ENCODE results near the gene MCFD2. TPM values are rescaled to one million over a fixed set of nuclear protein-coding genes. Genes with fewer than 3 reads are reported as not detected.

The MCFD2 gene
- polyA plus RNA-seq, 4 donors, result 83.7 to 92.2 (median 90.4) TPM

DNA sequence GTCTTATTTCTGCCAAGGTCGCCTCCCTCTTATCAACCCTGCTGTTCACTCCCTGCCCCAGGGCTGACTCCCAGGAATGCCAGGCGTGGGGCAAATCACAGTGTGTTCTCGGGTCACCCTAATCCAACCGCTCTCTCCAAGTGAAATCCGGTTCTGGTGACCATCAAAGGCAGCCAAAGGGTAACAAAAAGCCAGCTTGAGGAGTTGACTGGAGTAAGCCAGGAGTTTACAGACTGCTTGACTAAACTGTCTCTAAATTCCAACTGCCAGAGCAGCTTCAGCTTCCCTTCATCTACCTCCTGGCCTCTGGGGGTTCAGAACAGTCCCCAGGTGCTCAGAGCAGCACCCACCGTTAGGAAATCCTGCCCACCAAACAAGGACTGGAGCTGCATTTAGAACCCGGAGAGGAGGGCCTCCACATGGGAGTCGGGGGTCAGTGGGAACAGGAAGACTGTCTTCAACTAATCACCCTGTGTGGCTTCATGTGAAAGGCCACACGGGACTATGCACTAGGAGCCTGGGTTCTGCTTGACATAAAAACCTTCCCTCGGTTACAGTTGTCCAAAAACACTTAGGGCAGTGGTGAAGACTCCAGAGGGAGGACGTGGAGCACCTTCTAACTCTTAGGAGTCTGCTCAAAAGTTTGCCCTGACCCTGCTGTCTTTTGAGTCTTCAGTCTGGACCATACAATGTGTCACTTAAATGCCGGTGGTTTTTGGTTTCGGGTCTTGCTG, 24.2 kb upstream of the MCFD2 start:
- no peak for DNase-seq (ENCODE audit: low read depth in 4 of 4, low spot score in 2 of 4)

DNA sequence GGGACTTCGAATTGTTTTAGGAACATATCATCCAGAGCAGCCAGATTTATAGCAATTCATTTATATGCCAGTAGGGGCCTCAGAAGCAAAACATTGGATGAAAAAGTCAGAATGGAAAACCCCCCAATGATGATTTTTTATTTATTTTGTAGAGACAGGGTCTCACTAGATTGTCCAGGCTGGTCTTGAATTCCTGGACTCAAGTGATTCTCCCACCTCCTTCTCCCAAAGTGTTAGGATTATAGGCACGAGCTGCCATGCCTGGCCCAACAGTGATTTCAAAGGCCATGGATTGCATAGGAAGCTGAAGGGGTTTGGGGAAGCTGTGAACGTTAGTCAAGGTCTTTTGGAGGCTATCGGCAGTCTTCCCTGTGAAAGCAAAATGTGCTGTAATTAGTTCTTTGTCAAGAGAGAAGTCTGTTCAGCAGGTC, 21.9 kb upstream of the MCFD2 start:
- no peak for DNase-seq (ENCODE audit: low read depth in 4 of 4, low spot score in 2 of 4)

DNA sequence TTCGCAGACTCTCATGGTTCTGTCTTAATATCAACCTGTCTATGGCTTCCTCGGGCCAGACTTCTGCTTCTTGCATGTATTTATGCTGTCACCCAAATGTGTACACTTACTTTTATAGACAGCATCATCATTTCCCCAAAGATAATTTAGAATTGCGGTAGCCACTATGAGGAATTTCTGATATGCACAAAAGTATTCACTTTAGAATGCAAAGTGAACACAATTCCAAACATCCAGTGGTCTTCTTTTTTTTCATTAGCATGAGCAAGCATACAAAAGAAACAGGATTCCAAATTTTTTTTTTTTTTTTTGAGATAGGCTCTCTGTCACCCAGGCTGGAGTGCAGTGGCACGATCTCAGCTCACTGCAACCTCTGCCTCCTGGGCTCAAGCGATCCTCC, 21.0 kb upstream of the MCFD2 start:
- no peak for DNase-seq (ENCODE audit: low read depth in 4 of 4, low spot score in 2 of 4)

DNA sequence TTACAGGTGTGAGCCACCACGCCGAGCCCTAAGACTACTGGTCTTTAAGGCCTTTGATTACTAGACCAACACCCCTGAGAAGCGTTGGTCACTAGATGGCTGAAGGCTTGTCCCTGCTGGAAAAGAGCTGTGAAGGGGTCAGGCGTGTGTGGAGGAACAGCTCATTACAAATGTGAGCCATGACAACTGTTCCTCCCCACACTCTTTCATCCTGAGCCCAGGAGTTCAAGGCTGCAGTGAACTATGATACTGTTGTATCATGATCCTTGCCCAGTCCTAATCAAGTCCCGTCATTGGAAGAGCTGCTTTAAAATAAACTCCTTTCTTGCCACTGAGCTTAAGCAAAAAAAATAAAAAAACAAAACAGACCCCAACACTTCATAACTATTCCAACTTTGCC, 19.5 kb upstream of the MCFD2 start:
- DNase-seq (ENCODE audit: low read depth in 4 of 4, low spot score in 2 of 4), result no peak

DNA sequence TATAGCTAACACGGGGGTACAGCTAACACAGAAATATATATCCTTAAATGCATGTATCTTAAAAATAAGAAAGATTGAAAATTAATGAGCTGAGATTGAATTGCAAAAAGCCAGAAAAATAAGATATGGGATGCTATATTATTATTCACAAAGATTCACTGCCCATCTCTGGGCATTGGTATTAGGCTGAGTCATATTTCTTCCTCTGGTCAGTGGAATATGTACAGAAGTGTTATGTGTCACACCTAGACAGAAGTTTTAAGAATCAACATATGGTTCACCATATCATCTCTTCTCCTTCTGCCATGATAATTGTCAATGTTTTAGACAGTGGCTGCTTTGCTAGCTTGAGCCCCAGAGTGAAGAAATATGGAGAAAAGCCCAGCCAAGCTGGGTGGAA, 14.0 kb upstream of the MCFD2 start:
- DNase-seq (ENCODE audit: low read depth in 4 of 4, low spot score in 2 of 4), result no peak

GRCh38 chr2:46926863-46927262, 11.3 kb upstream of the MCFD2 start:
- no peak for DNase-seq (ENCODE audit: low read depth in 4 of 4, low spot score in 2 of 4)

GRCh38 chr2:46925474-46926351, 10.1 kb upstream of the MCFD2 start:
- DNase-seq (ENCODE audit: low read depth in 4 of 4, low spot score in 2 of 4), result no peak

DNA sequence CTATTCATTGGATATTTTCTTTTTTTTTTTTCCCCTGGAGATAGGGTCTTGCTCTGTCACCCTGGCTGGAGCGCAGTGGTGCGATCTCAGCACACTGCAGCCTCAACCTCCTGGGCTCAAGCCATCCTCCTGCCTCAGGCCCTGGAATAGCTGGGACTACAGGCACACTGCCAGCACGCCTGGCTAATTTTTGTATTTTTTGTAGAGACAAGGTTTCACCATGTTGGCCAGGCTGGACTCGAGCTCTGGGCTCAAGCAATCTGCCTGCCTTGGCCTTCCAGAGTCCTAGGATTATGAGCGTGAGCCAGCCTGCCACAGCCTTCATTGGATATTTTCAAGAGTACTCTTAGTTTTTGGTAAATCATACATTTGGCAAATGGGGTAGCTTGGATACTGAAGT, 9.0 kb upstream of the MCFD2 start:
- DNase-seq (ENCODE audit: low read depth in 4 of 4, low spot score in 2 of 4), result no peak

- DNase-seq (ENCODE audit: low read depth in 4 of 4, low spot score in 2 of 4), result no peak
Measured at GRCh38 chr2:46924038-46924437, 8.4 kb upstream of the MCFD2 start.

GRCh38 chr2:46923041-46923528, 7.5 kb upstream of the MCFD2 start:
- no peak for DNase-seq (ENCODE audit: low read depth in 4 of 4, low spot score in 2 of 4)

DNA sequence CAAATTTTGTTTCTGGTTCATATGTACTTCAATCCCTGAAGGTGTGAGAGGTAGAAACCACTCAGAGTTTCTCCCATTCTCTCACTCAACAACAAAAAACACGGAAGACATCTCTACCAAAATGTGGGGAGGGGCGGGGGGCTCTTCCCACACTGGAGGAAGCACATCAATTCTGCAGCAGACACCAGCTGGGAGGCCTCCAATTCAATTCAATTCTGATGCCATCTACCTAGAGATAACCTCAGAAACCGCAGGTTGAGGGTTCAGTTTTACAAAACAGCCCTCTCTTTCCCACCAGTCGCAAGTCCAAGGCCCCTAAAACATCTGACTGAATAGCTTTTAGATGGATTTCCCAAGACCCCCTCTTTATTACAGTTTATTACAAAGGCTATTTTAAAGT, 7.0 kb upstream of the MCFD2 start:
- no peak for DNase-seq (ENCODE audit: low read depth in 4 of 4, low spot score in 2 of 4)

DNA sequence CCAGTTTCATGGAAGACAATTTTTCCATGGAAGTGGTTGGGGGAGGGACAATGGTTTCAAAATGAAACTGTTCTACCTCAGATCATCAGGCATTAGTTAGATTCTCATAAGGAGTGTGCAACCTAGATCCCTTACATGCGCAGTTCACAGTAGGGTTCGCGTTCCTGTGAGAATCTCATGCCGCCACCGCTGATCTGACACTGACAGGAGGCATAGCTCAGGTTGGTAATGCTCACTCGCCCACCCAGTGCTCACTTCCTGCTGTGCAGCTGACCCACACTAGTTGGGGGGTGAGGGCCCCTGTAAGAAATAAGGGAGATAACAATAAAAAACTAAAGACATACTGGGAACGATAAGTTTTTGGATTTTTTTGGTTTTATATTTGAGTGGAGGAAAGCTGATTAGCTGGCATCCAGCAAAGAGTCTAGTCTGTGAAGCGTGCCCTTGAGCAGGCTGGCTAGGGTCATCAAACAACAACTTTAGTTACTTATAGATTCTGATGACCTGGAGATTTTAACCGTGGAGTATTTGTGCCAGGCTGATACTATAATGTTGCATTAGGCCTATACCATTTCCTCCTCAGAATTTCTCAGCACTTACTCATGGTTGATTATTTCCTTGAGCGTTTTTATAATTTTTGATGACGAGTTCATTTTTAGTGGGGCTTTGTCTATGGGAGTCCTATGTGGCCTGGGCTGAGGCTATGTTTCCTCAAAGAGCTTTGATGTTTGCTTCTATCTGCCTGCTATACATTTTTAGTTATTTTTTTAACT, 6.3 kb upstream of the MCFD2 start:
- DNase-seq (ENCODE audit: low read depth in 4 of 4, low spot score in 2 of 4), result no peak

- no peak for DNase-seq (ENCODE audit: low read depth in 4 of 4, low spot score in 2 of 4)
Measured at GRCh38 chr2:46917628-46918027, 2.0 kb upstream of the MCFD2 start.

GRCh38 chr2:46915811-46916630, 415 bp upstream of the MCFD2 start:
- peak; percentile 84 to 91 (median 86) for DNase-seq (ENCODE audit: low read depth in 4 of 4, low spot score in 2 of 4)

DNA sequence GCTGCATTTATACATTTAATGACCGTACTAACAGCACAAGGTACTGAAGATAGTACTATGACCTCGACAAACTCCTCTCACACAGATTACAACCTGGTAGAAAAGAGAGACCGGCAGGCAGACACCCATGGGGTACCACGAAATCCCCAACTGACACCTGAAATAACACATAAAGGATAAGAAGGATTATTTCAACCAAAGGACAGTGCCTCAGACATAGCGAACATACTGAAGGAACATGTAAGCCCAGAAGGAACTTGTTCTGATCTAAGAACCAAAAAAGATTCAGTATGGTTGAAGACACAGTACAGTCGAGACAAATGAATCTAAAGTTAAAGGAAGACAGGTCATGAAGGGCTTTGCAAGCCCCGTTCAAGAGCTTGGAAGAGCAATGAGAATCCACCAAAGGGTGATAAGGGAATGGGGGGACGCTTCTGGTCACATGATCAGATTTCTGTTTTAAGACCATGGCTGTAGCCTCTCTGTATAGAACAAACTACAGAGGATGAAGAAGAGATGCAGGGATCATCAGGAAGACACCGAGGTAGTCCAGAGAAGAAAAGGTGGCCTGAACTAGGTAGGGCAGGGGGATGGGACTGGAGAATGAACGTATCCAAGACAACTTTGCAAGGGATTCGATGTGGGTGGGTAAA, 902 bp downstream of the MCFD2 start:
- DNase-seq (ENCODE audit: low read depth in 4 of 4, low spot score in 2 of 4), result no peak

DNA sequence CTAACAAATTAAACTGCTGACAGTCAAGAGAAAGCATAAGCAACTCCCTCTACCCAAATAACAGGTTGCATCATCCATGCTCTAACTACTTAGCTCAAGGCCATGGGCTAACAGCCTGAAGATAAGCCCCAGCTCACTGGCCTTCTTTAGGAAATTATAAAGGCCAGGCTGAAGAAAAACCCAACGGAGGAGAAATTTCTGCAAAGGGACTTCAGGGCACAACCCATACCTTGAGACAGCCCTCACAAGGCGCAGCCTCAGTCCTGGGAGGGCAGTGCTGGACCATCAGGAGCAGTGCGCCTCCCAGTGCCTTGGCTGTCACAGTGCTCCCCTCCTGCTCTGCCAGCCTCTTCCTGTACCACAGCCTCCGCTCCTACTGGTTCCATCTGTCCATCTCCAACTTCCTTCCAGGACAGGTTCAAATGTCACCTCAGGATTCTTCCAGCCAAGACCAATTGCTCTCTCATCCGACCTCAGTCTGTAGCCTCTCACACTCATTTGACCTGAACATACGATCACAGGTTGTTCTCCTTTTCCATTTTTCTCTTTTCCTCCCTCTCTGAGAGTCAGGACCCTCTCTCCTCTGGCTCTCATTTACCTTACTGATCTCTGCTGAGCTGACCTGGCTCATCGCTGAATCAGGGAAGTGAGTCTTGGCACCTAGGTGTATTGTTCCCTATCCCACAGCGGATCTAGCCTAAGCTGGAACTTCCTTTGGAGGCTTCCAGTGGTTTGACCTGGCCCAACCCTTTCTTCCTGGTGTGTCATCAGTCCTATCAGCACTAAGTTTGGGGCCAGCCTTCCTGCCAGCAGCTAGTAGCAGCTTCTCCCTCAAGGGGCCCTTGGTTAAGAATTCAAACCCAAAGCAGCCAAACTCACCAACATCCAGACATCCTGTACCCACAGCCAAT, 1.9 kb downstream of the MCFD2 start:
- DNase-seq (ENCODE audit: low read depth in 4 of 4, low spot score in 2 of 4), result no peak

- no peak for DNase-seq (ENCODE audit: low read depth in 4 of 4, low spot score in 2 of 4)
Measured at GRCh38 chr2:46909771-46910419, 5.7 kb downstream of the MCFD2 start.

GRCh38 chr2:46909150-46909549, 6.5 kb downstream of the MCFD2 start:
- no peak for DNase-seq (ENCODE audit: low read depth in 4 of 4, low spot score in 2 of 4)

All from left renal cortex interstitium (tissue), 4 donors.